Hepatic stellate cell (primary cell): Measurements from ENCODE around the gene ATP5MG.

Source experiments
- DNase-seq: peaks from one replicate; pipeline ENCODE4 v3.0.0; 2011; ENCODE audit warnings: low spot score

The ATP5MG gene

DNA sequence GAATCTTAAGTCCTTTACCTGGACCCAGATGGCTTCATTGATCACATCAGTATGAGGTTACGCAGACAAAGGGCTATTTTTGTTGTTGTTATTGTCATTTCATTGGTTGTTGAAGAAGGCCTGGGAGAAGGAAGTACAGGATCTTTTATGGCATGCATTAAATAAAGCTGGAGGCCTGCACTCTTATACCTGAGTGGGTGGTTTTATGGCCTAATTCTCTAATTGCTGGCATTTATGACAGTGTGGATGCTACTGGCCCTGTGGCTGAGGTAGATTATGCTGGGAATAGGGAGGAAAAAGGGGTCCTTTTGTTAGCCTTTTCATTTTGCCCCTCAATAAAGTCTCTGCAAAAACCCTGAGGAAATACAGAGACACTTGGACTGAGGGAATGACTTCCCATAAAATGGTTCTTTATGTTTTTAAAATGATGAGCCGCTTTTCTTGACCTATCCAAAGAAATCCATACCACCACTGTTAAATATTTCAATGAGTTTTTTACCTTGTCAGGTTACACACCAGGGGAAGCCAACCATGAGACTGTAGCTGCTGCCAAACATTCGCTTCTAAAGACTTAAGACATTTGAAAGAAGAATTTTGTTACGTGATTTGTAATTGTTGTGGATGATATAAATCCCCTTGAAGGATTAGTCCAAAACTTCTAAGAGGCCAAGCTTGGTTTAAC lies 41.6 kb downstream of the ATP5MG start:
- DNase-seq: no peak

DNA sequence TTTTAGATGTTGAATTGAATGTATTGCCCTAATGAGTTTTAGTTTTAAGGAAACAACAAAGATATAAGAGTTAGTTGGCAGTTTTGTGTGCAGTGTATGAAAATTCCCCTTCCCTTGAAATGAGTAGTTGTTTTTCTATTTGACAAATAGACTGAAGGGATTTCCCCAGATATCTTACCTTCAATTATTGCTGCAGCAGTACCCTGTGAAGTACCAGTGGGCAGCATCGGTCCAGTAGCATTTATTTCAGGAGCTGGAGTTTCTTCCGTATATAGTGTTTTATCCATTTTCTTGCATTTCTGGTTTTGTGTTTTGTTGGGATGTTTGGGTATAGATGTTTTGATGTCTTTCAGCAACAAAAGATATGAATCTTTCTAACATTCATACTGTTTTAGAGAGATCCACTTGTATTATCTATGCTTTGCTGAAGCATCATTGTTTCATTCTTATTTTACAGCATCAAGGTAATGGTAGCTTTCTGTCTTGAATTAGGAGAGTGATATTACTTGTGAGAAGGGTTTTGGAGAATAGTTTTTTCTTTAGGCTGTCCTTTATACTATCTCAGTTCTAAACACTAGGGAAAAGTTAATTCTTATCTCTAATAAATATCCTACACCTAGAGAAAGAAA lies 42.3 kb downstream of the ATP5MG start:
- no peak for DNase-seq

DNA sequence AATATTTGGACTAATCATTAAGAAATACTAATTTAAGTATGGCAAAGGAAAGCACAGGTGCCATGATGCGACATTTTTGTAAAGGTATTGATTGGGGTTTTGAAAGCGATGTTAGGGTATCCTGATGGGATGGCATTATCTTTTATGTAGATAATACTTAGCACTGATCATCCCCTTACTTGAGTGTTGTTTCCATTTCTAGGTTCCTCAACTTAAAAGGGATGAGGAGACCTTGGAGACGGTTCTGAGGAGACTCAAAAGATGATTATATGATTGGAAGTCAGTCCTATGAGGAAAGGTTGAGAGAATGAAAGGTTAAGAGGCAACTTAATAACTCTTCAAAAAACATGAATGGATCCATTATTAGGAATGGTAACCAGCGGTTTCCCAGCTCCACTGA lies 46.0 kb downstream of the ATP5MG start:
- no peak for DNase-seq

DNA sequence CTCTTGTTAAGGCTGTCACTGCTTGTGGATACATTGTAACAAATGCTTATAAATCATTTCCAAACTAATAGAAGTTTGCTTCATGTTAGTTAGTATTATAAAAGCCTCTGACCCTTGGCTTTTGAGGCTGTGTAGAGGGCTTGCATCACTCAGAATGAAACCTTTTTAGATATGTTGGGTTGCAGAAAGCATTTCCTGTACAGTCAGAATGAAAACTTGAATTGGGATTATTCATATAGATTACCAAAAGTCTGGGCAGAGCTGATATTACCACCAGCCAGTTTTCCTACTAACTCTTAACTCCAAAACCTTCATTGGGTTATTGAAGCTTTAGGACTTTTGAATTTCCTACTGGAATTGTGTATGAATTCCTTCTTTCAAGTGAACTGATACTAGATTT lies 46.9 kb downstream of the ATP5MG start:
- no peak for DNase-seq

DNA sequence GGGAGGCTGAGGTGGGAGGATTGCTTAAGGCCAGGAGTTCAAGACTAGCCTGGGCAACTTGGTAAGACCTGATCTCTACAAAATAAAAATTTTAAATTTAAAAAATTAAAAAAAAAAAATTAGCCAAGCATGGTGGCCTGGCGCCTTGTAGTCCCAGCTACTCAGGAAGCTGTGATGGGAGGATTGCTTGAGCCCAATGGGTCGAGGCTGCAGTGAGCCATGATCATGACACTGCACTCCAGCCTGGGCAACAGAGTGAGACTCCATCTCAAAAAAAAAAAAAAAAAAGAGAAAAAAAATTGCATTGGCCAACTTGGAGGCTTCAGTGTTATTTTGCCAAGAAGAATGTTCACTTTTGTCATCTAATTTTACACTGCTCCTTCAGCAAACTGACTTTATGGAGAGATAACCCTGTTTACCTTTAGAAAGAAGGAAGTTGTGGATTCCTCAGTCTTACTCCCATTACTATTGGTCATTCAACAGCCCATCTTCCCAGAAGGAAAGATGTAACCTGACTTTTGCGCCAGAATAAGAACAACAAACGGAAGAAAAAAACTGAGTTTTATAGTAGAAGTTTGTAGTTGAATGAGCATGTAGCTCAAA lies 48.0 kb downstream of the ATP5MG start:
- DNase-seq: no peak

DNA sequence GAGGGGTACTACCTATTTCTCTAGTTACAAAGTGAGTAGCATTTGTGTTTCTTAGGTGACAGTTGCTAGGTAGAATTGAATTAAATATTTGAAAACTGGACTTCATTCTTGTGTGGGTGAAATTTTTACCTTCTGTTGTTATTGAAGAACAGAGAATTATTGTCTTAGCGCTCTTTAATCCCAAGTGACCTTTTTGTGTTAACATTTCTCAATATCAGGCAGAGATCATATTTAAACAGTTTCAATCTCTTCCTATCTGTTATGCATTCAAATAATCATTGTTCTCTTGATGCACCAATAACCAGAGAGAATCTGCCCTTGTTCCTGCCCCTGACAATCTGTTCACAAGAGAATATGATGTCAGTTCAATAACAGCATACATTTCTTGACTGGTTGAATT lies 49.0 kb downstream of the ATP5MG start:
- no peak for DNase-seq
